ENCODE results near the gene GALNT17. TPM values are rescaled to one million over a fixed set of nuclear protein-coding genes. Genes with fewer than 3 reads are reported as not detected.

GALNT17 gene
- total RNA-seq, 1 experiment from 2014 or later = not detected

DNA sequence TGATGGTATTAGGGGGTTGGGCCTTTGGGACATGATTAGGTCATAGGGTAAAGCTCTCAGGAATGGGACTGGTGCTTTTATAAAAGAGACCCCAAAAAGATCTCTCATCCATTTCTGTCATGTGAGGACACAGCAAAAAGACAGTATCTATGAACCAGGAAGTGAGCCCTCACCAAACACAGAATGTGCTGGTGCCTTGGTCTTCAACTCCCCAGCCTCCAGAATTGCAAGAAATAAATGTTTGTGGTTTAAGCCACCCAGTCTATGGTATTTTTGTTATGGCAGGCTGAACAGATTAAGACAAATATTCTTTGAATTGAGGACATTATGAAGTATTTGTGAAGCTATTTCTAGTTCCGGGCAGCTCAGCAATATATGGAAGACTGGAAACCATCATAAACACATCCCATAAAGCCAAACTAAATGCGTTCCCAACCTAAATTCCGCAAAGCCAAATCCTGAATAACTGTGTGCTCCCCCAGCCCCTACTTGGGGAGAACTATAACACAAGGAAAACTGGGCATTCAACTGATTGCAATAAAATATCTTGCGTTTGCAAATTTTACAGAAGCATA, 153.7 kb downstream of the GALNT17 start:
- DNase-seq (ENCODE audit: low spot score) = no peak

DNA sequence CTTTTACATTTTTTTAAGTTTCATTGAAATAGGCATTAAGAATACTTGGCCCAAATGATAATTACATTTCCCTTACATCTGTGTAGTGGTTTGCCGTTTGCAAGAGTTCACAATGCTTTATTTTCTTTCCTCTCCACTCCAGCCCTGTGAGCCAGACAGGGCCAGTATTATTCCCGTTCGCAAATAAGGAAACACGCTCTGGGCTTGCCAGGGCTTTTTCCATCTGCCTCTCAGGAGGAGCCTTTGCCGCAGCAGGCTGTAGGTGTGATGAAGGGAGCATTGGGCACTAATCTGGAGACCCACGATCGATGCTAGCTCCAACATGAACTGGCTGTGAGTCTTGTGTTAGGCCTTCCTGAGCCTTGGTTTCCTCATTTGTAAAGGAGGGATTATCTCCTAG, 154.4 kb downstream of the GALNT17 start:
- no peak for DNase-seq (ENCODE audit: low spot score)

DNA sequence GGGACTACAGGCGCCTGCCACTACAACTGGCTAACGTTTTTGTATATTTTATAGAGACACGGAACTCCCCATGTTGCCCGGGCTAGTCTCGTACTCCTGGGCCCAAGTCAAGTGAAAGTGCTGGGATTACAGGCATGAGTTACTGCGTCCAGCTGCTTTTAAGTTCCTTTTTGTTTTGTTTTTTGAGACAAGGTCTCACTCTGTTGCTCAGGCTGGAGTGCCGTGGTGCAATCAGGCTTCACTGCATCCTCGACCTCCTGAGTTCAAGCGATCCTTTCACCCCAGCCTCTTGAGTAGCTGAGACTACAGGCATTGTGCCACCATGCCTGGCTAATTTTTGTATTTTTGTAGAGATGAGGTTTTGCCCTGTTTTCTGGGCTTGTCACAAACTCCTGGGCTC, 155.0 kb downstream of the GALNT17 start:
- no peak for DNase-seq (ENCODE audit: low spot score)

DNA sequence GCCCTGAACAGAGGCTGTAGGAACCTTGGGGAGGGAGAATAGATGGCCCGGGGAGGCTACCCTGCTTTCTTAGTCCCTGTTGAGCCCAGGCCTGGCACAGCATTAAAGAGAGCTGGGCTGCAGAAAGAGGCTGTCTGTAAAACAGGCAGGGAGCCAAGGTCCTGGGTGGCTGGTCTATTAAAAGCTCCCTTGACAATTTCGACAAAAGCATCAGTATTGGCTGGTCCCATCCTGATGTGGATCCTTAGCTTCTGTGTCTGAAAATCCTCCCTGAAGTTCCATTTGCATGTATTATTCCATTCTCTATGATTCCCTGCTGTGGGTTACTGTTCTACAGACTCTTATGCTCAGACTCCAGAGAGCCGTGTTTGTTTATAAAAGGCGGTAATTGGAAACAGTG, 158.5 kb downstream of the GALNT17 start:
- DNase-seq (ENCODE audit: low spot score) = no peak

DNA sequence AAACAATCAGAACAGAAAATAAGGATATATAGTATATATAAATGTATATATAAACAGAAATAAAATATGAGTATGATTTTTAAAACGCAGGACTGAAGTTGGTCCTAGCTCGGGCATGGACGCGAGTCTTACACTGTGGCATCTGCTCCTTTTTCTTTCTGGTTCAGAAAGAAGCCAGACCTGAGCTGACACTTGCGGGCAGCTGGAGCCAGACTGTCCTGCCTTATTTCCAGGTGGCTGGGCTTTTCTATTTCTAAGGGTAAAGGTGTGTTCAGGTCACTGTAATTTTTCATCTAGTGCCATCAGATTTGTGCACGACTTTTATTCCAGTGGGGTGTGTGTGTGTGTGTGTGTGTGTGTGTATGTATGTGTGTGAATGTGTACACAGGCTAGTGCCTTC, 166.4 kb downstream of the GALNT17 start:
- no peak for DNase-seq (ENCODE audit: low spot score)

DNA sequence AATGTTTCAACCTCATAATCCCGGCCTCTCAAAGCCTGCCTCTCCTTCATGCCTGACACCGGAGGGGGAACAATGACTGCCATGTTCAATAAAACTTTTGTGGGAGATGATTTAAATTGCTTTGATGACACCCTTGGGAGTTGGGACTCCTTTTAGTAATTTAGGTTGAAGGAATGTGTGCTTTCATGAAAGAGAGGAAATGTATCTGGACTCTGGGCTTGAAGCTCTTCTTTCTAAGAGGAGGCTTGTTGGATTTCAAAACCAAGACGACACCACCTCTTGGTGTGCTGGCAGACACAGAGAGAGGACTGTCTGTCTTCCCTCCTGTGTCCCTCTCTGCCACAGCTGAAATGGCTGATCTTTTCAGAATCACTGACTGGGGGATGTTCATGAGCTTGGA, 168.1 kb downstream of the GALNT17 start:
- DNase-seq (ENCODE audit: low spot score) = no peak

DNA sequence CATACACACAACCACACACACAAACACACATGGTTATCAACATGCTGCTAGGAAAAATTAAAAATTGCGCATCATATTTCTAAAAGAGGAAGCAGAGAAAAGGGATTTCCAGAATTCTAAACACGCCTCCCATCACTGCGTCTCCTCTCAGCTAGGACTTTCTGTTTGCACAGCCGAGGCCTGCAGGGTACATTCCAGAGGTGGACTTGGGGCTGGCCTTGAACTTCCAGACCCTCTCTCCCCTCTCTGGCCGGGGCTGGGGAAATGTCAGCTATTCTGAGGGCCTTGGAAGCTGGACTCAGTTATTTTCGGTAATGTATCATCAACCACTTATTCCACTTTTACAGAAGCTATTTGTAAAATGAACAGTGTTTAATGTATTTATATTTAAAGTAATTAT, 168.7 kb downstream of the GALNT17 start:
- no peak for DNase-seq (ENCODE audit: low spot score)

DNA sequence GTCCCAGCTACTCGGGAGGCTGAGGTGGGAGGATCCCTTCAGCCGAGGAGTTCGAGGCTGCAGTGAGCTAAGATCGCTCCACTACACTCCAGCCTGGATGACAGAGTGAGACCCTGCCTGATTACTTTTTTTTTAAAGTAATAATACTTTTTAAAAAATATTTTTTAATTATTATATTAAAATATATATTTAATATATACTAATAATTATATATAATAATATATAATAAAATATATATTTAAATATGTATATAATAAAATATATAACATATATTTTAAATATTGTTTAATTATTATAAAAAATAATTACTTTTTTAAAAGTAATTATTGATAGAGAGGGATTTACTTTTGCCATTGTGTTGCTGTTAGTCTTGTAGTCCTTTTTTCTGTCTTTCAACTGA, 169.2 kb downstream of the GALNT17 start:
- DNase-seq (ENCODE audit: low spot score) = no peak

DNA sequence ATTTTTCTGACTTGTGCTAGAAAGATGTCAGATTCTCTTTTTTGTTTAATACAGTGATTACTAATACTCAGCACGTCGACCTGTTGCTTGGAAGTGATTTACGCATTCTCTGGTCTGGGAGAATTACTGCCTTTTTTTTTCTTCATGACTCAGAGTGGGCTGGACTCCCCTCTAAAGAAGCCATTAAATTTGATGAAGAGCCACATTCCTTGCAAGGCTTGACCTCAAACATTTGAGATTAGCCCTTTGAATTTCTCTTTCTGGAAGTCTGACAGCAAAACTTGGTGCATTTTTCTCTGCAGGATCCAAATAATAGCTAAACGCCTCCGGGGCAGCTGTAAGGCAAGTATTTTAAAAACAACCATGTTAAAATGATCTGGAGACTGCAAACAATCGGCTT, 171.6 kb downstream of the GALNT17 start:
- DNase-seq (ENCODE audit: low spot score) = peak; percentile 14

DNA sequence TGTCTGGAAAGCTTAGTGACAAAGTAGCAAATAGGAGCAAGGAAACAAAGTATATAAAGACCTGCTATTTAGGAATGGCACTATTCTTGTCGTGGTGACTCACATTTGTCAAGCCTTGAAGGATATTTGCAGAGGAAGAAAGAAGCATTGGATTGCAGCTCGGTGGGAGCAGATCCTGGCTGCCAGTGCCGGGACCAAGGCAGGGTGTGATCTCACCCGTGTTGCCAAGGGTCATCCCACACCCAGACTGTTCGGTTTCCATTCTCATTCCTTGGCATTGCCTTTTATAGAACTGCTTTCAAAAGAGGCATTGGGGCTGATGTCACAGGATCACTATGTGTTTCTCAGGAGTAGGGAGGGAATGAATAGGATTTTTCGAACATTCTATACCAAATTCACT, 176.2 kb downstream of the GALNT17 start:
- DNase-seq (ENCODE audit: low spot score) = no peak

DNA sequence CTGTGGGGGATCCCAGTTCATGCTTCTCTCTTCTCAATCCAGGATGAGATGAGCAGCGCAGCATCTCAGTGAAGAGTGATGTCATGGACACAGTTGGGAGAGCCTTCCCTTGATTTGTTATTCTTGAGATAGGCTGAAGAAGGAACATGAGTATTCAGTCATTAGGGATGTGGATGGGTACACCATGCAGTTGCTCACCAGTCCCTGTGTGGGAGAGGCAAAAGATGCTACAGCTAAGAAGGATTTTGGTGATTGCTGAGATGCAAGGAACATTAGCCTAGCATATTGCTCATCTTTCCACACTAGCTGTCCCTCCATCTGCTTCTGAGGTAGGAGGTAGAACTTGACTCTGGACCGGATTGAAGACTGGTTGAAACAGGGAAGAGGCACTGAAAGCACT, 179.6 kb downstream of the GALNT17 start:
- DNase-seq (ENCODE audit: low spot score) = no peak

DNA sequence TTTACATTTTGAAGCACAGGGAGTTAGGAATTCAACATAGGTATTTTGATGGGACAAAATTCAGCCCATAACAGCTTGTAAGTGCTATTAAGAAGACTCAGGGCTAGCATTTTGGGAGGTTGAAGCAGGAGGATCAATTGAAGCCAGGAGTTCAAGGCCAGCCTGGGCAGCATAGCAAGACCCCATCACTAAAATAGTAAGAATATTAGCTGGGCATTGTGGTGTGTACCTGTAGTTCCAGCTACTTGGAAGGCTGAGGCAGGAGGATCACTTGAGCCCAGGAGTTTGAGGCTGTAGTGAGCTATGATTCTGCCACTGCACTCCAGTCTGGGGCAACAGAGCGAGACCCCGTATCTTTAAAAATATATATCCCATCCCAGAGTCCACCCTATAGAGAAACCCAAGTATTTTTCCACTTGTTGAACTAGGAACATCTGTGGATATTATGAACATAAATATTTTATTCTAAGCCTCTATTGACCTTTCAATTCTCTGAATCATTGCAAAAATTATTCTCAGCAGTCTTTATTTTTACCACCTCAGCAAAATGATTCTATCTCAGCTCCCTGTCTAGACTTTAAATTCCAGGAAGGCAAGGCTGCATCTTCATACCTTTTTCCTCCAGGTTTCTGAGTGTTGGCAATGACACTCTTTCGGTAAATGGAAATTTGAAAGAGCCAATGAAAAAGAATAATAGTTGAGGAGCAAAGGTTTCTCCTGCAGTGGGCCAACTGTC, 181.0 kb downstream of the GALNT17 start:
- no peak for DNase-seq (ENCODE audit: low spot score)

DNA sequence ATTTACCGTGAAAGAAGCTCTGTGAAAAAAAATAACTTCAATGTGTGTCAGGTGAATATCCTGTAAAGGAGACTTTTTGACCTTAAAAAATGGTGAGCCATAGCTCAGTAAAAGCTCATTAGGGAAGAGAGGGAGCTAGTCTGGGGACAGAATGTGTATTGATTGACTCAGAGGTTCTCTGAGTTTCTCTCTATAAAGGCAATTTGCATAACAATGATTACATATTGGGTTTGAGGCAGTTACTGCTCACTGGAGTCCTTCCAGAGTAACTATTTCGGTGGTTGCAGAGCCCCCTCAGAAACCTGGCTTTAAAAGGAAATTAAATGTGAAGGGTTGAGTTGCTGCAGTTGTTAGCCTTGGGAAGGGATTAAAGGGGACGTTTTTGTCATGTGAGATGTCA, 181.6 kb downstream of the GALNT17 start:
- no peak for DNase-seq (ENCODE audit: low spot score)

DNA sequence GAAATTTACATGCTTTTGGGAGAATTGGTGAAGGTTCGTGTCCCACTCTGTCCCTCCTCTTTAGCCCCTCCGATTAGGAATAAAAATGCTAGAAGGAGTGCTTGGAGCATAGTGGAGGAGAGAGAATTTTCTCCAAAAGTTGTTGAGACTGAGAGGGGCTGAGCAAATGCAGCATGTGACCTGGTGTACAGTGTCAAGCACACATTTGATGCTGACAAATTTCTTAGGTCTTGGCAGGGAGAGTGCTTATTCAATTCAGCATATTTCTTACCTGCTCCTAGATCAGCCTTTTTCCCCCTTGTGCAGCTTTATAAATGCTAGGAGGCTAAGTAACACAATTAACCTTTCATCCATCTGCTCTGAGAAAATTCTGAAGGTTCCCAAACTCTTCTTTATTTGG, 189.0 kb downstream of the GALNT17 start:
- no peak for DNase-seq (ENCODE audit: low spot score)

DNA sequence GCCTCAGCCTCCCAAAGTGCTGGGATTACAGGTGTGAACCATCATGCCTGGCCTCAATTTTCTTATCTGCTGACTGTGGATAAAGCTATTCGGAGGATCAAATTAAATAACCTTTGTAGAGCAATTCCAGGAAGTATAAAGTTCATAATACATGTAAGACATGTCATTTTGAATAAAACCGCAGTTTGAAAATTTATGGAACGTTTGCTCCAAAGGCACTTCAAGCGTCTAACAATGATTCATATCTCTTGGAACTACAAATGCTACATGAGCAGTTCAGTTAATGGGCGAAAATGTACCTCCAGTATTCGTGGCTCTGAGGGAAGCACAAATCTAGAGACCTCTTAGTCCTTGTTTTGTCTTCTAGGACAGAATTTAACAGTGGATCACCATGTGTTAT, 190.3 kb downstream of the GALNT17 start:
- no peak for DNase-seq (ENCODE audit: low spot score)

DNA sequence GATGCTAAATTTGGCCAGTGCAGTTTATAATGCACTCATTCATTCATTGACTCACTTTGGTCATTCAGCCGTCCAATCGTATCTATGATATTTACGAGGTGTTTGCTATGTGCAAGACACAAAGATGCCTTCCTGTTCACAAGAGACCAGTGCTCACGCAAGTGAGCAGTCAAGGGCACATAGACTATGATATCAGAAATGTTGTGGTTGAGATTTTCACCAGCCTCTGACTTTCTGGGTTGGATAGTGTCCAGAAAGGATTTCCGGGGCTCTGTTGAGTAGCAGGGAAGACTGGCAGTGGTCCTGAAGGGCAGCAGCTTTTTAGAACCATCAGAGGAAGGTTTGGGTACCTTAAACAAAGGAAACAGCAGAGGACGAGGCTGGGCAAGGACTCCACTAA, 191.8 kb downstream of the GALNT17 start:
- no peak for DNase-seq (ENCODE audit: low spot score)

DNA sequence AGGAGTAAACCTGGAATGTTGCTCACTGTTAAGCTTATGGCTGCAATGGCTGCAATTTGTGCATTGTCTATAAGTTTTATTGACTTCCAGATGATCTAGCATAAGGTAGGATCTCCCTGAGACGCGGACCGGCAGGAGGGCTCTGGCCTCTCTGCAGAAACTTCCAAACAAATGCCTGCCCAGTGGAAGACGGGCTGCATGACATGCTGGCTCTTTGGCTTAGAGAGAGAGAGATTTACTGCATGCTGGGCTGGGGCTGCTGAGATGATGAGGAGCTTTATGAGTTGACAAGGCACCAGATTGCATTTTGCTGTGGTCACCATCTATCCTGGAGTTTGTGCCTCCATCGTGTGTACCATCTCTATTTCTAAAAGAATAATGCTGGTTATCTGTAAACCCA, 193.2 kb downstream of the GALNT17 start:
- DNase-seq (ENCODE audit: low spot score) = no peak

DNA sequence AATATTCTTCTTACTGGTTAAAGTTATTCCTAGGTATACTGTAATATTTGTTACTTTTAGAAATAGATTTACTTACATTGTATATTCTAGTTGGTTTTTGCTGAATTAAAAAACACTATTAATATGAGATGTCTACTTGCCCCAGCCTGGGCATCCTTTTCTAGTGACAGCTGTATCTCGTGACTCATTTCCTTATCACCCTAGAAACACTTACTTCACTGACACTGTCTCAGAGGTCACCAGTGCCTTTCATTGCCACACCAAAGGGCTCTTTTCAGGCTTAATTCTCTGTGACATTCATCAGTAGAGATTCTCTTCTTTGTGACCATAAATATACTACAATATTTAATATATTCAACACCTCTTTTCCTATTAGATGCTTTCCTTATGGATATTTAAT, 194.7 kb downstream of the GALNT17 start:
- no peak for DNase-seq (ENCODE audit: low spot score)

DNA sequence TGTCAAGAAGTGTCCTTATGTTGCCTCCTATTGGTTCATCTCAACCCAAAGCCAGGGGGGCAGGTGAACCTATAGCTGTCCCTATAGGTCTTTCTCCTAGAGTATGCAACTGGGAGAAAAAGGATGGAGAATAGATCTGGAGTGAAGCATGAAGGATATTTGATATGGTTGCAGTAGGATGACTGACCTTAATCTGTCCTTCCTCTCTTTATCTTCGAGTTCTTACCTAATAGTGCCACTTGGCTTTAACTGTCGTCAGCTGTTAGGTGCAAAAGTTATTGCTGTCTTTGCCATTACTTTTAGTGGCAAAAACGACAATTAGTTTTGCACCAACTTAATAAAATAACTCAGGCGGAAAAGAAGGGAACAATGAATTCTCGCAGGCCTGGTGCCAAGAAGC, 196.0 kb downstream of the GALNT17 start:
- no peak for DNase-seq (ENCODE audit: low spot score)

DNA sequence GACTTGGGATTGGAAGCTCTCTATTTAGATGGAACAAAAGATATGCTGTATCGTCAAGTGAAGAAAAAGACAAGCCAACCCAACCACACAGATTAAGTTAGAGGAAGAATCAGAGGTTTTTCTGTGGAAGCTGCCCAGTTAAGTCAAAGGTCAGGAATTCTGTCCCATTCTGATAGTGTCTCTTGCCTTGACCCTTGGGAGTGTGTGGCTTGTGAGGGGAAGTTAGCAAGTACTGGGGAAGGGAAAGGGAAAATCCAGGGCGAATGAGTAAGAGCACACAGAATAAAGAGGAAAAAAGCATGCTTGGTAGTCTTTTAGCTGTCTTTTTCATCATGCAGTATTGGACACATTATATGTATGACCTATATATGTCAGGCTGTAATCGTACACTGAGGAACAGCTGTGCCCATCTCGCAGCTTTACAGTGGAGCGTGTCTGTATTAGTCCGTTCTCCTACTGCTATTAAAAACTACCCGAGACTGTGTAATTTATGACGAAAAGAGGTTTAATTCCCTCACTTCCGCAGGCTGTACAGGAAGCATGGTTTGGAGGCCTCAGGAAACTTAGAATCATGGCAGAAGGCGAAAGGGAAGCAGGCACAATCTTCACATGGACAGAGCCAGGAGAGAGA, 197.2 kb downstream of the GALNT17 start:
- no peak for DNase-seq (ENCODE audit: low spot score)

DNA sequence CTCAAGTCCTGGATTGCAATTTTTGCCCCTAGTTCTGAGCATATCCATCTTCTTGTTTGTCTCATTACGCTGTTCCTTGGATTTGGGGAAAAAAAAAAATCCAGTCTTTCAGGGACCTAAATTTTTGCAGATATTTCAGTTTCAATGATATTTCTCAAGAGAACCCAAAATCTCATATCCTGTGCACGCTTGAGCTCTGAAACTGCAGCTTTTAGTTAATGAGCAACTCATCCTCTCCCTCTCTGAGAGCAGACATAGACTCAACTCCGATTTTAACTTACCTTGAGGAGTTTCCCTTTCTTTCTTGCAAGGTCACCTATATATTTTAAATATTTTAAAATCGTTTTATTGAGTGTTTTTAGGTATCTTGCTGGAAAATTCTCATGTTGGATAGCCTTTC, 200.3 kb downstream of the GALNT17 start:
- DNase-seq (ENCODE audit: low spot score) = no peak

DNA sequence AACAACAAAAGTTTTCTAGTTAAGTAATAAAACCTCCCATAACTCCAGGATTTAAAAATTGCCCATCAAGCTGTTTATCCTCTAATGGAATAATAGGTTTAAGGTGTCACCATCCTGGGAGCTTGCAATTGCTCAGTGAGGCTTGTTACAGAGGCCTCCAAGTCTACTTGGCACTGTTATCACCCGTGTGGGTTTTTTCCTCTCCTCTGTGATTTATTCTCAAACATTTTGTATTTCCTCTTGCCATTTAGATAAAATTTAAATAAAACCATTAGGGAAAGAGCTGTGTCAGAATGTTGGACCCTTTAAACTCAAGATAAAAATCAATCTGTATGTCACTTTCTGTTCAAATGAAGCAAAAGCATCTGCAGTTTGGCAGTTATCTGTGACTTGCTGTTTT, 202.6 kb downstream of the GALNT17 start:
- DNase-seq (ENCODE audit: low spot score) = no peak

DNA sequence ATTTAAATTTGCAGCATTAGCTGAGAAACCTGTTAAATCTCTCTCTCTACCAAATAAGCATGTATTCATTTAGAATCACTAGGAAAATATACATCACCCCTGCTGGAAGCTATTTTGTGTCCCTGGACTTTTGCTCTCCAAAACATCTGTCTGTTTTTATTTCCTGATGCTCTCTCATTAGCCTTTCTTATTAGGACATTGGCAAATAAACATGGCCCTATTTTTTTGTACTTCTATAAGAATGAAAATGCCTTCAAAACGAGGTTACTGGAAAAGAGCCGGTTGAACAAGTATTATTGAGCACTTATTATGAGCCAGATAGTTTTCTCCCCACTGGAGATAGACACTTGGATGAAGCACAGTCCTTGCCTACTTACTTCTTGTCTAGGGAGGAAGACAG, 206.9 kb downstream of the GALNT17 start:
- DNase-seq (ENCODE audit: low spot score) = no peak

DNA sequence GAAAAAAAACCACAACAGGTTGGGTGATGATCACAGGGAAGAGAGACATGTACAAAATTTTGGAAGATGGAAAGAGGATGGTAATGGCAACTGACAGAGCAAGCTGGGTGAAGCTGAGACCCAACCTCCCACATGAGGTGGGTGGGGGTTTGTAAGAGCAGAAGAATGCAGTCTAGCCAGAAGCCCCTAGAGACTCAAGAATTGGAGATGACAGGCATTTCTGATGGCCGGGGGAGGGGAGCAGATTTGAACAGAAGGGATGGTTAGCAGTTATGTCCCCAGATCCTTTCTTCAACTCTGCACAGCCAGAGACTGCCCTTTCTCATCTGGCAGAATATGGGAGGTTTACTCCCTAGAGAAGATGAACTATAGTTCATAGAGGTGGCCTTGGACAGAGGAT, 208.0 kb downstream of the GALNT17 start:
- no peak for DNase-seq (ENCODE audit: low spot score)
